Thoracic aorta endothelial cell (primary cell): ENCODE data around the gene NMB. TPM values are rescaled to one million over a fixed set of nuclear protein-coding genes. Genes with fewer than 3 reads are reported as not detected.

ENCODE experiments used
- total RNA-seq: library from RNA; depleted of rRNA; stranded (reverse); fragments of >200 nt; gene quantifications from 2 replicates; pipeline ENCODE4 v1.2.3, GENCODE V29; 2012

NMB gene, protein sequence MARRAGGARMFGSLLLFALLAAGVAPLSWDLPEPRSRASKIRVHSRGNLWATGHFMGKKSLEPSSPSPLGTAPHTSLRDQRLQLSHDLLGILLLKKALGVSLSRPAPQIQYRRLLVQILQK
- 4.4 and 4.5 TPM in 2 replicates for total RNA-seq

DNA sequence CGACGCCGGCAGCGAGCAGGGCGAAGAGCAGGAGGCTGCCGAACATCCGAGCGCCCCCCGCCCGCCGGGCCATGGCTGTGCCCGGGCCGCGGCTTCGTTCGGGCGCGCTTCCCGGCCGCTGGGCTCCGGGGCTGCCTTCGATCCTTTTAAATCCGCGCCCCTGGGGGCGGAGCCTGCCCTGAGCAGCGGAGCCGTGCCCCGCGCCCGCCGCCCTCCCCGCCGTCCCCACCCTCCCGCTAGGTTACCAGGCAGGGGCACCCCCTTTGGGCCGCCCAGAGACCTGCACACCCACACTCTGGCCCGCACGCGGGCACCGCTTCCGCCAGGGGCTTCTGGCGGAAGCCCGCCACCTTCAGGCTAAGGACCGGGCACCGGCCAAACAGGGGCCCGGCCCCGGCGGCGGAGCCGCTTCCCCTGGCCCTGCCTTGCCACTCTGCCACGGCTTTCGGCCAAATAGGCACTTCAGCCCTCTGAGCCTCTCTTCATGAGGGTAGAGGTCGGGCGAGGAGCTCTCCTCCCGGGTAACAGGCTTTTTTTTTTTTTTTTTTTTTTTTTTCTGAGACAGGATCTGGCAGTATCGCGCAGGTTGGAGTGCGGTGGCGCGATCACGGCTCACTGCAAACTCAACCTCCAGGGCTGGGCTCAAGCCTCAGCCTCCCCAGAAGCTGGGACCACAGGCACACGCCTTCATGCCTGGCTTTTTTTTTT, at the start of gene NMB:
TSS of gene NMB (minus strand) at position 120 of the 708 bp plus-strand sequence. CDS start at position 73, 47 bp downstream.

DNA sequence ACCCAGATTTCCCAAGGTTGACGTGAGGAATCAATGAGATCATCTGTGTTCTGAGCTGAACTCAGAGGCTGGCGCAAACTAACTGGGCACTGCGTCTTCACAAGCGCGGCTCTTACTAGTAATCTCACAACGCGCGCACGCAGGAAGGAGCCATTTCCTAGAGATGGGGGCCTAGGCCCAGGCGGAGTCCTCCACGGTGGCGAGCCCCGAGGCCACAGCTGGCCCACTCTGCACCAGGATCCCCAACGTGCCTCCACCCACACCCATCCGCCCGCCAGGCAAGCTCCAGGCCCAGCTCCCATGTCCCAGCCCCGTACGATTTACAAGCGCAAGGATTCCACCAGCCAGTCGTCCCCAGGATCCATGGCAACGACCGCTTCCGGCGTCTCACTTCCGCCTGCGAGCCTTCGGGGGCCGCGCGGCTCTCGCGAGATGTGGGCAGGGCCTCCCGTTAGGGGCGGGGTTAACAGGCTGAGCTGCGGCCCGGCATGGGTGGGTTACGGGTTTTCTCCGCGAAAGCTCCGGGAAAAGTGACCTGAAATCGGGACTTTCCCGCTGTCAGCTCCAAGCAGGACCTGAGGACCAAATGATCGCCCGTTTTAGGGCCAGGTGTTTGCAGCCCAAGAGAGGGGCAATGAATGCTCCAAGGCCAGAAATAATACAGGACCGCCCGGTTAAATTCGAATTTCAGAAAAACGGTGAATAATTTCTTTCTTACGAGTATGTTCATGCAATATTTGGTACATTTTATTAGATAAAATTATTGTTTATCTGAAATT, 3.9 kb downstream of the NMB start, which contains the start of gene WDR73:
TSS of gene WDR73 (minus strand) at position 374 of the 779 bp plus-strand sequence. CDS start at position 365, 9 bp downstream.

Other genes with a start within 250 kb of the NMB start
- gene ZSCAN2, start 57.2 kb downstream of the NMB start, total RNA-seq, result 11.1 and 13.6 TPM in 2 replicates
- 30.7 and 38.3 TPM in 2 replicates for gene WDR73, start 3.9 kb downstream of the NMB start, total RNA-seq
- gene SEC11A, start 57.9 kb upstream of the NMB start, total RNA-seq, result 227 and 228 TPM in 2 replicates
- gene ZNF592, start 90.4 kb upstream of the NMB start, total RNA-seq, result 13.3 and 15.9 TPM in 2 replicates
- gene ALPK3, start 159.2 kb upstream of the NMB start, total RNA-seq, result 20.1 and 31.9 TPM in 2 replicates
- gene SLC28A1, start 226.5 kb upstream of the NMB start, total RNA-seq, result not detected in 2 replicates